ENCODE results near the gene ACADS. TPM values are rescaled to one million over a fixed set of nuclear protein-coding genes. Genes with fewer than 3 reads are reported as not detected.

The ACADS gene
- total and polyA plus RNA-seq, 9 of the 15 experiments (the other 6 are each of a cell fraction or from before 2014, with no cell fraction given): 0.06 to 20.3 (median 8.8) TPM

DNA sequence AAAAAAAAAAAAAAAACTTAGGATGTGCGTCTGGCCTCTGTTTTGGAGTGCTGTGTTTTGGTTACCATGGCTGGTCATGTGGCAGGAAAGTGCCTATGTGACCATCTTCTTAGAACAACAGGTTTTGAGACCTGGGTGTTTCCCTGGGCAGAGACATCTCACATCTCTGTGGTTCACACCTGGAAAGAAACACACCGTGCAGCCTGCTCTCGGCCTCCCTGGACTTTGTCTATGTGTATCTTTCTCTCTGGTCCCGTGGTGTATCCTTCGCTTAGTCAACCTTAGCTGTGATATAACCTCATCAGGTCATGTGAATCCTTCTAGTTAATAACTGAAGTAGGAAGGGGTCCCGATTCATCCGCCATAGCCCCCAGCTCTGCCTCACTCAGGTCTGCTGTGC is 22.6 kb downstream of the ACADS start:
- Histone ChIP-seq H3K9me1 (ENCODE audit: control insufficient read depth, insufficient read depth, low read length) (no peaks in the 10 kb centered on the region), H3K4me3 (no peak overlapping the region), H2AFZ (ENCODE audit: low read depth, low read length) (no peak overlapping the region), H3K79me2 (ENCODE audit: control insufficient read depth, insufficient read depth, low read length) (no peaks in the 10 kb centered on the region), H3K27me3 (ENCODE audit: control insufficient read depth in 2 of 2, insufficient read depth in 2 of 2, low read length in 2 of 2) (no peaks in the 10 kb centered on the region), H3K27ac (ENCODE audit: extremely low read depth, low read depth, low read length) (no peak overlapping the region), H3K9ac (ENCODE audit: insufficient read depth in 1 of 2, low read depth in 2 of 2, low read length in 2 of 2) (no peak overlapping the region), H4K20me1 (replicated peaks; ENCODE audit: control insufficient read depth, insufficient read depth, low read length) (no peaks in the 10 kb centered on the region), H3K9me3 (replicated peaks; ENCODE audit: control insufficient read depth, insufficient read depth, low read depth, low read length) (no peaks in the 10 kb centered on the region), H3K4me1 (replicated peaks in 1 of 2; ENCODE audit: control insufficient read depth in 2 of 2, insufficient read depth in 2 of 2, low read length in 2 of 2) (peaks cover 3 to 5% of the 10 kb centered on the region in 2 experiments; a peak in 2 of 5 replicates), H3K4me2 (ENCODE audit: insufficient read depth, low read length) (no peak overlapping the region), H3K36me3 (ENCODE audit: control insufficient read depth, insufficient read depth, low read length) (no peaks in the 10 kb centered on the region)
- no TSS peak for BruUV-seq (replicated peaks)
- in situ Hi-C loops (cut with MboI): no loop called here
- WGBS (ENCODE audit: insufficient coverage, low coverage, missing lambda C conversion rate): 53% methylated on average over 6 of the region's 7 CpGs
- intact Hi-C loops (cut with micrococcal nuclease): no loop called here
- ChIA-PET CTCF (ENCODE audit: low intra/inter-chr PET ratio) (no interaction called here), POLR2A (interaction anchor here (1.5 kb wide), 1 partner anchor 9 kb away, joined by 4 read pairs; no protein-coding TSS in a partner anchor)
- DNase-seq (ENCODE audit: extremely low read depth in 1 of 4, low spot score in 3 of 4) (no peak), ATAC-seq (no peak), FAIRE-seq (no peak)
- no peak for TF ChIP-seq SRSF7 (optimal IDR thresholded peaks at IDR 0.05; ENCODE audit: low read depth, low read length)
- no peak for TF ChIP-seq MLX (CRISPR knock-in tag; conservative IDR thresholded peaks at IDR 0.05)
- TF ChIP-seq ZNF311 (CRISPR knock-in tag; IDR thresholded peaks at IDR 0.05): no peak
- TF ChIP-seq, protein P1, sequence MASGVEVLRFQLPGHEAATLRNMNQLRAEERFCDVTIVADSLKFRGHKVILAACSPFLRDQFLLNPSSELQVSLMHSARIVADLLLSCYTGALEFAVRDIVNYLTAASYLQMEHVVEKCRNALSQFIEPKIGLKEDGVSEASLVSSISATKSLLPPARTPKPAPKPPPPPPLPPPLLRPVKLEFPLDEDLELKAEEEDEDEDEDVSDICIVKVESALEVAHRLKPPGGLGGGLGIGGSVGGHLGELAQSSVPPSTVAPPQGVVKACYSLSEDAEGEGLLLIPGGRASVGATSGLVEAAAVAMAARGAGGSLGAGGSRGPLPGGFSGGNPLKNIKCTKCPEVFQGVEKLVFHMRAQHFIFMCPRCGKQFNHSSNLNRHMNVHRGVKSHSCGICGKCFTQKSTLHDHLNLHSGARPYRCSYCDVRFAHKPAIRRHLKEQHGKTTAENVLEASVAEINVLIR (CRISPR knock-in tag; IDR thresholded peaks at IDR 0.05): no peak

Data from K562 (cell line).